HG03521 (cell line): ENCODE measurements around the gene SEC14L2.
"Not testable (repeated sequence)": the region's sequence is repeated elsewhere in the genome, so short reads cannot be mapped to it uniquely, and the experiment has no call there.

Experiments
- ATAC-seq: cut with Tn5 transposase; IDR thresholded peaks from one replicate; pipeline ENCODE4 v1.9.1; 2021; ENCODE audit warnings: mild to moderate bottlenecking, moderate library complexity; ENCODE audit not compliant: unreplicated experiment

The SEC14L2 gene

DNA sequence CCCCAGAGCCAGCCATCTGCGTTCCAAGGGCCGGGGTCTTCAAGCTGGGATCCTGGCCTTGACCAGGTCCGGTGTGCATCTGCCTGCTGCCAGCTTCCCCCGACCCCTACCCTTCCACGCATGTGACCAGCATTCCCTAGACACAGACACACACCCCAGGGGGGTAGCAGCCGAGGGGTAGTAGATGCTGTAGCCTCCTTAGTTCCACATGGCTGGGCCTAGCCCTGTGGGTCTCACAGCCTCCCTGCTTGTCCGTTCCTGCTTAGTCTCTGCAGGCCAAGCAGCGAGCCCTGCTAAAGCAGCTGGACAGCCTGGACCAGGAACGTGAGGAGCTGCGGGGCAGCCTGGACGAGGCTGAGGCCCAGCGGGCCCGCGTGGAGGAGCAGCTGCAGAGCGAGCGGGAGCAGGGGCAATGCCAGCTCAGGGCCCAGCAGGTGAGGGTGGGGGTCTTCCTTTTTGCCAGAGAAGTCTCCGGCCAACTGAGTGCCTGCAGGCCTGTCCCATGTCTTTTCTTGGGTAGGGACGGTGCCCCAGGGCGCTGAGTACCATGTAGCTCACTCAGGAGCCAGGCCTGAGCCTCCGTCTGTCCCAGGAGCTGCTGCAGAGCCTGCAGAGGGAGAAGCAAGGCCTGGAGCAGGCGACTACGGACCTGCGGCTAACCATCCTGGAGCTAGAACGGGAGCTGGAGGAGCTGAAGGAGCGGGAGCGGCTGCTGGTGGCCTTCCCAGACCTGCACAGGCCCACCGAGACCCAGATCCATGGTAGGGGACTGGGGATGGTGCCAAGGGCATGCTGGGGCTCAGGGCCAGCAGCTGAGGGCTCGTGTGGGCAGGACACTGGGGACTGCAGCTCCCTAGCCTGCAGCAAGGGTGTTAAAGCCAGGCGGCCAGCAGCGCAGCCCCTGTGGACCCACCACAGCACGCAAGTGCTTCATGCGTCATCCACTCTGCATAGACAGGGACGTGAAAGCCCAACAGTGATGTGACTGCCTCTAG, 23.2 kb upstream of the SEC14L2 start:
- ATAC-seq: no peak

DNA sequence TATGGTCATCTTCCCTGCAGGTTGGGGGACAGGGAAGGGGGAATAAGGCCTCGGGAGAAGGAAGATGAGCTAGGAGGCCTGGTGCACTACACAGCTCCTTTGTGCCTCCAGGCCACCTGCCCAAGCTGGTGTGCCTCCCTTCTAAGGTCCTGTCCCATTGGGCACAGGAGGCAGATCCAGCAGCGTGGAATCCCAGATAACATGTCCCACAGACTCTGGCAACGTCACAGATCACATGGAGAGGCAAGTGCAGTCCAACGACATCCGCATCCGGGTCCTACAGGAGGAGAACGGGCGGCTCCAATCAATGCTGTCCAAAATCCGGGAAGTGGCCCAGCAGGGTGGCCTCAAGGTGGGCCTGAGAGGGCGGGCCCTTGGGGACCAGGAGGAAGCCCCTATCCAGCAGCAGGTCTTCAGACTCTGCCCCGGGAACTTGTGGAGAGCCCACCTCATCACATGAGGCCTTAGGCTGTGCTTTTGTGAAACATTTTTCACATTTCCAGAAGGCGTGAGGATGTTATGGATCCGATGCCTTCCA, 21.4 kb upstream of the SEC14L2 start:
- ATAC-seq: no peak

DNA sequence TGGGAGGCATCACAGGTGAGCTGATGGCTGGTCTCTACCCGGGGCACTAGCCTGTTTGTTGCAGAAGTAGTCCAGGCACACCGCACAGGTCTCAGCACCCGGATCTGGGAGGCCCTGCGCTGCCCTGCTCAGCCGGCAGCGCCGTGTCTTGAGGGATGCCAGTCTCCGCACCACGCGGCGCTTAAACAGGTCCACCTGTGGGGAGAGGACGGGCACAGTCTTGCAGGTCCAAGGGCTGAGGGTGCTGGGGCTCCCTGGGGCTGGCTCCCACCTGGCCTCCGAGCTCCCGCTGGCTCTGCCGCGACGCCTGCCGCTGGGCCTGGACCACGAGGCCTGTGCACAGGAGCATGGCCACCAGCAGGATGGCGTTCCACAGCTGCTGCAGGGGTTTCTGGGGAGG, 16.8 kb upstream of the SEC14L2 start:
- no peak for ATAC-seq

DNA sequence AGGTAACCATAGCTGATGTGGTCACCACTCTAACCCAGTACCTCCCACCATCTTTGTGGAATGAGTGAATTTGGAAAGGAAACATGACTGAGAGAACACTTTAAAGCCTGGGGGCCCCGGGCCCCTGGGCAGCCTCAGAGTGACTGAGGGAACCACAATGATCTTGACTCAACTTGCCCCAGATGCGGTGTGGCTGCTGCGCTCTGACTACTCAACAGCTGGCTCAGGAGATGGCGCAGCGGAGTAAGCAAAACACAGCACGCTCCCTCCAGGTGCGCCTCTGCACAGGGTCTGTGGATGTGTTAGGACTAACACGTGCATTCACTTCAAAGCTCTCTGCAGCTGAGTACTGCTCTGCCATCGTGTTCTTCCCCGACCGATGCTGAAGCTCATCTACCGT, 15.6 kb upstream of the SEC14L2 start:
- ATAC-seq: no peak

DNA sequence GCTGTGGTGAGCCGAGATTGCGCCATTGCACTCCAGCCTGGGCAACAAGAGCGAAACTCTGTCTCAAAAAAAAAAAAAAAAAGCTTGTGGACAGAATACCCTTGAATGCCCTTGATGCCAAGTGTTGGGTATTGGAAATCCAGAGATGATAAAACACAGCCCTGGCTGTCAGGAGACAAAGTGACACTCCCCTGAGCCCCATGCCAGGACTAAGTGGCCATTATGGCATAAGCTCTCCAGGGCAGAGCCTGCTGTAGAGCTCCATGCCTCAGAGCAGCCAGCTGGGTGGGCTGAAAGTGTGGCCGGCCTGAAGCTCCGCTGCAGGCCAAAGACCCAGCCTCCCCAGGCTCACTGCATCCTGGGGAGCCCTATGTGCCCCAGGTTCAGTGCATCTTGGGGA, 14.5 kb upstream of the SEC14L2 start:
- ATAC-seq: no peak

DNA sequence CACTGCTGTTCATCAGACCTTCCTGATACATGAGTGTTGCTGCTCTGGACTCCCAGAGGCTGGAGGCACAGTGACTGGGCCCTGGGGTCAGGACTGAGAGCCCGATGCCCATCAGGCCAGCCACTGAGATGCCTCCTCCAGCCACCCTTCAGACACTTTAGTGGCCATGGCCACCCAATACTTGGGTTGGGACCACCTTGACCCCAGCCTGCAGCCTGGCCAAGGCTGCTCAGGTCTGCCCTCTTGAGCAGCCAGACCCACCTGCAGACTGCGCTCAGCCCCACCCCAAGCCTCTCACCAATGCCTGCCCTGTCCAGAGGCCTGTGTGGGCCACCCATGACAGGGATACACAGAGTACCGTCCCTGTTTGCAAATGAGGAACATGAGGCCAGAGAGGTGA, 13.8 kb upstream of the SEC14L2 start:
- ATAC-seq: no peak

DNA sequence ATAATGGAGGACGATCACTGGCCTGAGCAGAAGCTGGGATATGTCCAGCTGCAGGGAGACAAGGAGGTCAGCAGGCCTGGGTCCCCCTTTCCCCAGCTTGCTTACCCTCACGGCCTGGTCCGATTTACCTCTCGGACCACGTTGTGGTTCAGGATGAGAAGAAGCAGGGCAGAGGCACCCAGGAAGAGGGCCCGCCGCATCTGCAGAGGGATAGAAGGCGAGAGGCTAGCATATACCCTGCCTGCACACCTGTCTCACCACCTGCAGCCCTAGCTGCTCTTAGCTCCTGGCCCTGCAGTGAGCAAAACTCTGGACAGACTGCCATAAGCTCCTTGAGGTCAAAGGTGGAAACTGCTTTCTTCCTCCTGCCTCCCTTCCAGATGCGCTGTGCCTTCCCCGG, 10.9 kb upstream of the SEC14L2 start:
- no peak for ATAC-seq

DNA sequence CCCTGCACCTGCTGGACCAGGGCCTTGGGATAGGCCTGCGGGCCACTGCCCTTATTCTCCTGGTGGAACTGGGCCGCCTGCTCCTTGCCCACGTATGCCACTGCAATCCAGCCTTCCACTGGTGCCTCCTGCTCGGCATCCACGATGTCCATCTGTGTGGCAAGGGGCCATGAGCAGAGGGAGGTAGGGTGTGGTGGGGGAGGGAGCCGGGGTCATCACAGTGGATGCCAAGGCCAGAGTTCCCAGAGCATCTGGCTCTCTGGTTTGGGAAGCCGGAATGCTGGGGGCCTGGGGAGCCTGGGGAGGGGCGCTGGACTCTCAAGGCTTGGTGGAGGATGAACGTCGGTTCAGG, 10.2 kb upstream of the SEC14L2 start:
- no peak for ATAC-seq

DNA sequence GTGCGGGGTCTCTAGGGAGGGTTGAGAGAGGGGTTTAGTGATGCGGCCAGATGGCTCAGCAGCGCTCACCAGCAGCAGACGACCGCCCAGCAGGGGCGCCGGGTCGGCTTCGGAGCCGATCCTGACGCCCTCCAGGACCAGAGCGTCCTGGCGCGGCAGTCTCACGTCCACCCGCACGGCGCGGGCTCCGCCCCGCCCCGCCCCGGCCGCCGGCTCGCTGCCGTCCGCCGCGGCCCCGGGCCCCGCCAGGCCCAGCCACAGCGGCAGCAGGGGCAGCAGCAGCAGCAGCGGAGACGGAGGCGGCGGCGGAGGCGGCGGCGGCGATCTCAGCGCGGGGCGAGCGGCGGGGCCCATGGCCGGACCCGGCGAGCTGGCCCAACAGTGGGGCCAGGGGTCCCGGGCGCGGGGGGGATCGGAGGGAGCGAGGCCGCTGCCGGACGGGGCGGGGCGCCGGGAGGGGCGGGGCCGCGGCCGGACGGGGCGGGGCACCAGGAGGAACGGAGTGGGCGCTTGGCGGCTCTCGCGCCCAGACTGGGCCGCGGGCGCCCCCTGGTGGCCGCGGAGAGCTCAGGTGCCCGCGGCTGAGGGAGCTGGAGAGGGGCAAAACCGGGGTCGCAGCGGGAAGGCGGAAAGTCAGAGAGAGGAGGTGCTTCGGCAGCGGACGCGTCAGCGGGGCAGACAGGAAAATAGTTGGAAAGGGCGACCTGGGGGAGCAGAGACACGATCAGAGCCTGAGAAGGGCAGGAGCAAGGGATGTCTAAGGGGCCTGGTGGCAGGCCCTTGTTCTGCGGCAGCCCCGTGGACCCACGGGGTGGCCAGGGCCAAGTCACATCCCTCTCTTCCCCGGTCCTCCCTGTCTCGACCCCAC, 9.6 kb upstream of the SEC14L2 start, which contains the start of gene RNF215:
TSS of gene RNF215 (minus strand) at position 452 of the 868 bp plus-strand sequence. CDS start at position 354, 98 bp downstream.
- ATAC-seq: peak; percentile 76

DNA sequence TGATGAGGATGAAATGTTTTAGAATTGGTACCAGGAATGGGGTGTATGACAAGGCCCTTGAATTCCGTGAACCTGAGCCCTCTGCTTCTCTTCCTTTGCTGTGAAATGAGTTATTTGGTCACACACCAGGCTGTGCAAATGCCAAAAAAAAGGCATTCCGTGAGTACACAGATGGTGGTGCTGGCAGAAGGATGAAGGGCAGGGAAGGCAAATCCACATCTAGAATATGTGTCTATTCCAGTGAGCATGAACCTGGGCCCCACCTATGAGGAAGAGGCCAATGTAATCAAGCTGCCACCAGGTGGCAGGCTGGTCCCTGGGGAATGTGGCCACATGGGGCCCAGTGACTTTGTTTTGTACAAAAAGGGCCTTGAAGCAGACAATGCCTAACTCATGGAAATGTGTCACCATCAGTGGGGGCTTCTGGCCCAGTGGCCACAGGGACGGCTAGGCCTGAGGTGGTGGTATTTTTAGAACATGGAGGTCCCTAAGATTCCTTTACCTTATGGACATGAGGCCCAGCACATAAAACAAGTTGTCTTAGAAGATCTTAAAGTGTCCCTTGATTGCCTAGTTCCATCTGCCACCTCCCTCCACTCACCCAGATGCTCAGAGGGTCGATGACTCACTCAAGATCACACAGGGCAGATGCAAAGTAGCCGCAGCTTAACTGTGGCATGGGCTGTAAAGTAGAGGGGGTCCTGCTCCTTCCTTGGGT, 5.7 kb upstream of the SEC14L2 start:
- no peak for ATAC-seq

DNA sequence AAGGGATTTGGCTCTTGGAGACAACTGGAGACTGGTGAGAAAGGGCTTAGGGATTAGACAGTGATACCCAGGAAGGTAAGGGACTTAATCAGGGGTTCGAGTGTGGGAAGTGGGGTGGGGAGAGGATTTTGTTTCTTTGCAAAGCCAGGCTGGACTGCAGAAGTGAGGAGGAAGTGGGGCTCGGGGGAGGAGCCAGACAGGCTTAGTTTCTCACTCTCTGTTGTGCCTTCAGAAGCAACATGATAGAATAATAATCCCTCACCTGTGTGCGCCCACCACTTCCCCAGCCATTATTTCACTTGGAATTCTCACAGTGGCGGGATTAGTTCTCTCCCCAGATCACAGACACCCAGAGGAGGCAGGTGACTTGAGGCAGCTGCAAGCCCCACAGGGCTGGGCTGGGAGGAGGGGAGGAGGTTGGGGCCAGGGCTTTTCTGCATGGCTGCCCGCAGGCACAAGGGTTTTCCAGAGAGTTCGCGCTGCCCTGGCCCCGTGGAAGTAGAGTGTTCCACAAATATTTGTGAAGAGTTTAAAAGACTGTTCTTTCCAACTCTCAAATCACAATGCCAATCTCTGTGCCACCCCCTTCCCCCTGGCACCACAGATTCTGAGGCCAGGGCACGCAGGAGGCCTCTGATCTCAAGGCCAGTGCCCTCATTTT, 4.0 kb upstream of the SEC14L2 start:
- ATAC-seq: no peak

DNA sequence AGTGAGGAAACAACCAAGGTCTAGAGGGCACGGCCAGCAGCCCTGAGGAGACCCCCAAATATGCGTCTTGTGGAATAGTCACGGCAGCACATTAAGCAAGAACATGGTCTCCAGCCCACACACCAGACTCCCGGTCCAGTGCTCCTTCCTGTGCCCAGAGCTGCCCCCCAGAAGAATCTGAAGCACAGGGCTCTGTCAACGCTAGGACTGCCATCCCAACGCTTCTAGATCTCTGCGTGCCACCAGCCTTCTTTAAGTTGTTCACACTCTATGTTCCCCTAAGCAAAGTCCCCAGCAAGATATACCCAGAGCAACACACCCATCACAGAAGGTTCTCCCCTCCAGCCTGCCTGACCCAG, 3.5 kb upstream of the SEC14L2 start:
- ATAC-seq: no peak

DNA sequence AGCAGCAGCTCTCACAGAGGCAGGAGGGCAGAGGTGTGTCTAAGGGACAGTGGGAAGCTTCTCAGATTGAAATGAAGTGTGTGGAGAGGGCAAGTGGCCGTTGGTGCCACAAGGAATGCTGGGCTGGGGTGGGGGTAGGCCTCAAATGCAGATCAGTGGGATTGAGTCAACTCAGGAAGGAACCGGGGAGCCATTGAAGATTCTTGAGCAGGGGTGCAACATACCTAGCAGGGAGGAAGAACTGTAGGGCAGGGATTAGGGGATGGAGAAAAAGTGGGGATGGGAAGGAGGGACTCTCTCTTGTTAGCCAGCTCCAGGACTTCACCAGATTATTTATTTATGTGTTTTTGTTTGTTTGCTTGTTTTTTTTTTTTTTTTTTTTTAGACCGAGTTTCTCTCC, 2.9 kb upstream of the SEC14L2 start:
- no peak for ATAC-seq

DNA sequence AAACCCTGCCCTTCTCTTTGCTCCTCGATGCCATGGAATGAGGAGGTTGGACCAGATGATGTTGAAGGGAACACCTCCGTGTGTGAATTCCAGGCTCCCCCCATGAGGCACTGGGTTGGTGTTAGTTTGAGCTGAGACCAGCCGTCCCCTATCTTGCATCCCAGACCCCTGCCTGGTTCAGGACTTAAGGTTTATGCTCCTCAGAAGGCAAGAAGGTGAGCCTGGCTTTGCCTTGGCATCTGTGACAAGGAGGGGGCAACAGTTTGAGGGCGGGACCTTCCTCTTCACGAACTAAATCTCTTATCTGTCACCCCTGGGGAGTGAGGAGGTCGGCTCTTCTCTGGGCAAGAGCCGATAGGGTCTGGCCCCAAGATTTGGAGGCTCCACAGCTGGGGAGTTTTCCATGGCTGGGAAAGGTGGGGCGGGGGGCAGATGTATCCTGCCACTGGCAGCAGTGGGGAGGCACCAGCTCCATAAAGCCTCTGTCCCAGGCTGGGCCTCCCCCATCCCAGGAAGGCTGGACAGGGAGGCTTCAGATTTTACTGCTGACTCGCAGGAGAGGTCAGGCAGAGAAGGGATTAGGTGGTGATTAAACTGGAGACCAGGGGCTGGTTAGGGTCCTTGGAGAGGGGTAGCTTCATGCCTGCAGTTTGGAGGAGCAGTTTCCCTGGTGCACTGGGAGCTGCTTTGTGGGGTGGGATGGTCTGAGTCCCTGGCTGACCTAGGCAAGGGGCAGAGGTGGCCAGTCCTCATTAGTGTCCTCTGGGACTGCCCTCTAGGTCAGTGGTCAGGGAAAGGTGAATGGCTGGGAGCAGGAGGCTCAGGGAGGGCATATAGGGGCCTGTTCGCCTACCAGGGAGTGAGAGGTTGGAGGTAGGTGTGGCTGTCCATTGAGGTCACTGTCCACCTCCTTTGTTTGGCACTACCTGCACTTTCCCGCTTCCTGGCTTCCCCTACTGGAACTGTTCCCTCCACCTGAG, 1.1 kb downstream of the SEC14L2 start:
- no peak for ATAC-seq

DNA sequence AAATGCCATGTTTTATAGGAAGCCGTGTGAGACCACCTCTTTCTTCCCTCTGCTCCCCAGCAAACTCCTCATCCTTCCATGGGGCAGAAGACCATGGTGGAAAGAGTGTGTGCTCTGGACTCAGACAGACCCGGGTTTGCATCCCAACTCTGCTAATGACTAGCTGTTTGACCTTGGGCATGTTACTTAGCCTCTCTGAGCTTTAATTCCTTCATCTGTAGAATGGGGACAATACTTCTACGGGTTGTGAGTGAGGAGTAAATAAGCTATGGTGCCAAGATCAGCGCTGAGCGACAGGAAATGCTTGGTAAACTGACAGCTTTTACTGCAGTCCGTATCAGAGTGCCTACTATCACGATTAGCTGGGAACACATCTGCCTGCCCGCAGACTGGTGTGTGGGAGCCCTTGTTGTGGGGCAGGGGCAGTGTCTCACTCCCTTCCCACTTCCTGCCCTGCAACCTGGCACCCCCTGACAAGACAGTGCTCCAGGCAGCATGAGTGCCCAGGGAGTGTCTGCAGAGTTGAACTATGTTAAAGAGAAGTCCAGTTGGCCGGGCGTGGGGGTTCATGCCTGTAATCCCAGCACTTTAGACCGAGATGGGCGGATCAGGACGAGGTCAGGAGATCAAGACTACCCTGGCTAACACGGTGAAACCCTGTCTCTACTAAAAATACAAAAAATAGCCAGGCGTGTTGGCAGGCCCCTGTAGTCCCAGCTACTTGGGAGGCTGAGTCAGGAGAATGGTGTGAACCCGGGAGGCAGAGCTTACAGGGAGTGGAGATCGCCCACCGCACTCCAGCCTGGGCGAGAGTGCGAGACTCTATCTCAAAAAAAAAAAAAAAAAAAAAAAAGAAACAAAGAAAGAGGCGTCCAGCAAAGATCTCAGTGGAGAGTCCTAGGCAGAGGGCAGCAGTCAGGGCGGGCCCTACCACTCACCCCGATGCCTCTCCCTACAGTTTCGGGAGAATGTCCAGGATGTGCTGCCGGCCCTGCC, 2.2 kb downstream of the SEC14L2 start:
- ATAC-seq: no peak

DNA sequence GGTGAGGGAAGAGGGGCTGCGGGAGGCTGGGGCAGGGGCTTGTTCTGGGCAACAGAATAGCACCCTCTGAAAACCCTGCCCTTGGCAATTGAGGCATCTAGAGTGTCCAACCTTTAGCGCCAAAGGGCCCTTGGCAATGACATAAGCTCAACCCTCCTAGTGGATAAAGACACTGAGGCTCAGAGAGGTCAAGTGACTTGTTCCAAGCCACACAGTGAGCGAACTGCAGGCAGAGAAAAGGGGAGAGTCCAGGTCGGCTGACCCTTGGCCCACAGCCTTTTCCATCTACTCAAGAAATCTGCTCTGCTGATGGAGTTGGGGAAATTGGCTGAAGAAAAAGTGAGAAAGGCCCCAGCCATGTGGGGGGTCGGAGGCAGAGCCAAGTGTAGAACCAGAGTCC, 2.9 kb downstream of the SEC14L2 start:
- ATAC-seq: no peak

DNA sequence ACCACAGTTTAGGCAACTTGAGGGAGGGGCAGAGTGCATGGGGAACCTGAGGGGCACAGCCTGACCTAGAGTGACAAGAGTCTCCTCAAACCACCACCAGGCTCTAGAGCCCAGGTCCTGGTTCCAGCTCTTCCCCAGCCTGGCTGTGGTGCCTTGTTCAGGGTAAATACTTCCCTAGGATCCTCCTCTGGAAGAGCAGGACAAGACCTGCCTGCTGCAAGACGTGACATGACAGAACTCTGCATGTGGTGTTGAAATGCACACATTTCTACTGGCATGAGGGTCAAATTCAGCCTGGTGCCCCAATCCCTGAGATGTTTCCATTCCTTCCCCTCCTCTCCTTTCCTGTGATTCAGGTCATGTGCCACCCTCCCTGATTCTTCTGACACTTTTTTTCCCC, 3.3 kb downstream of the SEC14L2 start:
- ATAC-seq: no peak

DNA sequence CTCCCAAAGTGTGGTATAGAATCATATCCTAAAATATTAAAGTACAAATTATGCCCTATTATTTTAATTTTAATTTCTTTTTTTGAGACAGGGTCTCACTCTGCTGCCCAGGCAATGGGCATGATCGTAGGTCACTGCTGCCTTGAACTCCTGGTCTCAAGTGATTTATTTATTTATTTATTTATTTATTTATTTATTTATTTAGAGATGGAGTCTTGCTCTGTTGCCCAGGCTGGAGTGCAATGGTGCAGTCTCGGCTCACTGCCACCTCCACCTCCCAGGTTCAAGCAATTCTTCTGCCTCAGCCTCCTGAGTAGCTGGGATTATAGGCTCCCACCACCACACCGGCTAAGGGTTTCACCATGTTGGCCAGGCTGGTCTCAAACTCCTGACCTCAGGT, 4.2 kb downstream of the SEC14L2 start:
- not testable (repeated sequence) for ATAC-seq
